ENCODE measurements around the gene ZNG1C.
"Not testable (repeated sequence)": the region's sequence is repeated elsewhere in the genome, so short reads cannot be mapped to it uniquely, and the experiment has no call there.

DNA sequence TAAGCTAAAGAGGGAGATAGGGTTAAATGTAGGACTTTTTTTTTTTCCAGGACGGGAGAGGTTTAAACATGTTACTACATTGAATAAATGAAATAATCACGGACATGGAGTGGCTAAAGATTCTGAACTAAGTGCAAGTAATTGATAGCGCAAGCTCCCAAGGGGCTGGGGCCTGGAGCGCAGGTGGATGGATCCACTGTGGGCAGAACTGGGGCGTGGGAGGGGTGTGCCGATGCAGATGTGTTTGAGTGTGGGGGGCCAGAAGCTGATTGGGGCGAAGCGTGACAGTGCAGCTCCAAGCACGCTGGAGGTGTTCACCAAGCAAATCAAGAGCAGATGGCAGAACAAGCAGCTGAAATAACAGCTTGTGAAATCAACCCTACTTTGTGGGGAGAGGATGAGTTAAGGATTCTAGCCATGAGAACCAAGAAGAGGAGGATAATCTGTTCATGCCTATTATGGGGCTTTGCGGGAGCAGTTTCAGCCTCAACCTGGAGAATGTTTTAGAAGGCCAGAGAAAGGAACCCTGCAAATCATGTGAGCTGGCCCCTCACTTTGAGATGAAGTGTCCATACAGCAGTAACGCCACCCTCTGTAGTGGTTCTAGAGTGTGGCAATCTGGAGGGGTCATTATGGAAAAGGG lies 88.9 kb downstream of the ZNG1C start:
- TF ChIP-seq, protein P1, sequence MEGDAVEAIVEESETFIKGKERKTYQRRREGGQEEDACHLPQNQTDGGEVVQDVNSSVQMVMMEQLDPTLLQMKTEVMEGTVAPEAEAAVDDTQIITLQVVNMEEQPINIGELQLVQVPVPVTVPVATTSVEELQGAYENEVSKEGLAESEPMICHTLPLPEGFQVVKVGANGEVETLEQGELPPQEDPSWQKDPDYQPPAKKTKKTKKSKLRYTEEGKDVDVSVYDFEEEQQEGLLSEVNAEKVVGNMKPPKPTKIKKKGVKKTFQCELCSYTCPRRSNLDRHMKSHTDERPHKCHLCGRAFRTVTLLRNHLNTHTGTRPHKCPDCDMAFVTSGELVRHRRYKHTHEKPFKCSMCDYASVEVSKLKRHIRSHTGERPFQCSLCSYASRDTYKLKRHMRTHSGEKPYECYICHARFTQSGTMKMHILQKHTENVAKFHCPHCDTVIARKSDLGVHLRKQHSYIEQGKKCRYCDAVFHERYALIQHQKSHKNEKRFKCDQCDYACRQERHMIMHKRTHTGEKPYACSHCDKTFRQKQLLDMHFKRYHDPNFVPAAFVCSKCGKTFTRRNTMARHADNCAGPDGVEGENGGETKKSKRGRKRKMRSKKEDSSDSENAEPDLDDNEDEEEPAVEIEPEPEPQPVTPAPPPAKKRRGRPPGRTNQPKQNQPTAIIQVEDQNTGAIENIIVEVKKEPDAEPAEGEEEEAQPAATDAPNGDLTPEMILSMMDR (conservative IDR thresholded peaks at IDR 0.05; ENCODE audit: low read length), result not testable (repeated sequence)
- TF ChIP-seq EZH2phosphoT487 (IDR thresholded peaks at IDR 0.05; ENCODE audit: borderline replicate concordance, low read depth, low read length), result not testable (repeated sequence)
